ENCODE results near the gene IFTAP. TPM values are rescaled to one million over a fixed set of nuclear protein-coding genes. Genes with fewer than 3 reads are reported as not detected.

IFTAP gene
- total RNA-seq, 1 donor from 2014 or later = 12.3 TPM

DNA sequence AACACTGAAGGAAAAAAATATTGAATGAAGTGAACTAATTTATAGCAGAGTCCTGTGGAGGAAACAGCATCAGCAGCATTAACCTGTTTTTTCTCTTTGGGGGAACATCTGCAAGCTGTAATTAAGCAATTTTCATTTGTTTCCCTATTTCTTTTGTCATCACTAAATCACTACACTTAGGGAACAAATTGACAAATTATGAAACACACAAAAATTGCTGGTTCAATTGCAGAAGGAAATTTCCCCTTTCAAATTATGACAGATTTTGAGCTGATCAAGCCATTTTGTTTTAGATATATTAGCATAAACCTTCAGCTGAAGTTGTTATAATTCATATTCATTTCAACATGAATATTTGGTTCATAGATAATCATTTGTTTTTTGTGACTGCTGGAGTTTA is 25.9 kb downstream of the IFTAP start:
- no peak for ATAC-seq
- no peak overlapping the region for H3K27ac ChIP-seq
- peaks cover 6% of the 10 kb centered on the region for H3K4me1 ChIP-seq
- no peak for DNase-seq
- H3K9me3 ChIP-seq = no peaks in the 10 kb centered on the region
- H3K36me3 ChIP-seq = no peaks in the 10 kb centered on the region
- H3K4me3 ChIP-seq = no peak overlapping the region
- TF ChIP-seq, protein P1, sequence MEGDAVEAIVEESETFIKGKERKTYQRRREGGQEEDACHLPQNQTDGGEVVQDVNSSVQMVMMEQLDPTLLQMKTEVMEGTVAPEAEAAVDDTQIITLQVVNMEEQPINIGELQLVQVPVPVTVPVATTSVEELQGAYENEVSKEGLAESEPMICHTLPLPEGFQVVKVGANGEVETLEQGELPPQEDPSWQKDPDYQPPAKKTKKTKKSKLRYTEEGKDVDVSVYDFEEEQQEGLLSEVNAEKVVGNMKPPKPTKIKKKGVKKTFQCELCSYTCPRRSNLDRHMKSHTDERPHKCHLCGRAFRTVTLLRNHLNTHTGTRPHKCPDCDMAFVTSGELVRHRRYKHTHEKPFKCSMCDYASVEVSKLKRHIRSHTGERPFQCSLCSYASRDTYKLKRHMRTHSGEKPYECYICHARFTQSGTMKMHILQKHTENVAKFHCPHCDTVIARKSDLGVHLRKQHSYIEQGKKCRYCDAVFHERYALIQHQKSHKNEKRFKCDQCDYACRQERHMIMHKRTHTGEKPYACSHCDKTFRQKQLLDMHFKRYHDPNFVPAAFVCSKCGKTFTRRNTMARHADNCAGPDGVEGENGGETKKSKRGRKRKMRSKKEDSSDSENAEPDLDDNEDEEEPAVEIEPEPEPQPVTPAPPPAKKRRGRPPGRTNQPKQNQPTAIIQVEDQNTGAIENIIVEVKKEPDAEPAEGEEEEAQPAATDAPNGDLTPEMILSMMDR (IDR thresholded peaks at IDR 0.05) = no peak
- intact Hi-C loops (cut with DNase I) = no loop called here
- no peaks in the 10 kb centered on the region for H3K27me3 ChIP-seq

DNA sequence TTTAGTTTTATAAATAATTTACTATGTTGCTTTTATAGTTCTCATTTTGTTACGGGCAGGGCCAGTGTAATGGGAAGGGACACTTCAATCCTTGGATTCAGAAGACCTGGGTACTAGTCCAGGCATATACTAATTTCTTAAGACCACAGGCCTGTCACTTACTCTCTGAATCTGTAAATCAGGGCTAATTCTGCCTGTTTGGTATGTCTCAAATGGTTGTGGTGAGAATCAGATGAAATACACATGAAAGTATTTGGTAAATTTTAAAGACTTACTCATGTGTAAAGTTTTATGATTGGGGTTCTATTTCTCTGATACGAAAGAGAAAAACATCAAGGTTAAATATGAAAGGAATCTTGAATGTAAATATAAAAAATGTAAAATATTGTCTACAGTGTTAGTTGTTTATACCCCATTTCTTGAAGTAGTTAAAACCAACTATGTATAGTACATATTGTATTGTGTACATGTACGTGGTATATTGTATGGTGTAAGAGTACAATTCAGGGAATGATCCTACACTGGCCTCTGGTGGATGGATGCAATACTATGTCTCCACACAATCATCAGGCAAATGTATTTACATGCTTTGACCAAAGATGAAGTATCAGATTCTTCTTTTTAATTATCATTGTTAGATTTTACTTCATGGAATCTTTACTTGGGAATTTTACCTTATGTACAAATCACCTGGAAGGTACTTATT is 28.3 kb downstream of the IFTAP start:
- intact Hi-C loops (cut with DNase I) = no loop called here
- peak; percentile 43 for ATAC-seq

DNA sequence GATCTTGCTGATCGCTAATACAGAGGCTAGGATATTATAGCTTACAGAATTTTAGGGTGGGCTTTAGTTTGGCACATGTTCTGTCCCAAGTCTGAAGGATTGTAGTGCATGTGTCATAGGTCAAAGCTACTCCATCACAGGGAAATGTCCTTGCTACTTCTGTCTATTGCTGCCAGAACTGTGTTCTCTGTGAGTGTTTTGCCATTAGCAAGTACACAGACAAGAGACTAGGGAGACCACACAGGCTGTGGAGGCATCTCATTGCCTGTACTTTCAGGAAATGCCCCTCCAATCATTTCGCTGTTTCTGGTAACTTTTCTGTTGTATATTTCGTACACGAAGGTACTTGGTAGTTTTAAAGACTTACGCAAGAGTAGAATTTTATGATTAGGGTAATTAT is 29.2 kb downstream of the IFTAP start:
- ATAC-seq (no peak), DNase-seq (no peak)
- H3K27me3 ChIP-seq = no peaks in the 10 kb centered on the region
- no peak overlapping the region for H3K27ac ChIP-seq
- TF ChIP-seq, protein P1 (IDR thresholded peaks at IDR 0.05) = no peak
- no peaks in the 10 kb centered on the region for H3K9me3 ChIP-seq
- no peaks in the 10 kb centered on the region for H3K36me3 ChIP-seq
- no peak overlapping the region for H3K4me3 ChIP-seq
- peaks cover 6% of the 10 kb centered on the region for H3K4me1 ChIP-seq
- intact Hi-C loops (cut with DNase I) = no loop called here

More for the DNA sequence above, 28.3 kb downstream of the IFTAP start:
- peaks cover 6% of the 10 kb centered on the region for H3K4me1 ChIP-seq
- no peak for DNase-seq
- H3K4me3 ChIP-seq = no peak overlapping the region
- no peak overlapping the region for H3K27ac ChIP-seq
- H3K27me3 ChIP-seq = no peaks in the 10 kb centered on the region
- TF ChIP-seq, protein P1 (IDR thresholded peaks at IDR 0.05) = peak; percentile 40
- no peaks in the 10 kb centered on the region for H3K36me3 ChIP-seq
- no peaks in the 10 kb centered on the region for H3K9me3 ChIP-seq

DNA sequence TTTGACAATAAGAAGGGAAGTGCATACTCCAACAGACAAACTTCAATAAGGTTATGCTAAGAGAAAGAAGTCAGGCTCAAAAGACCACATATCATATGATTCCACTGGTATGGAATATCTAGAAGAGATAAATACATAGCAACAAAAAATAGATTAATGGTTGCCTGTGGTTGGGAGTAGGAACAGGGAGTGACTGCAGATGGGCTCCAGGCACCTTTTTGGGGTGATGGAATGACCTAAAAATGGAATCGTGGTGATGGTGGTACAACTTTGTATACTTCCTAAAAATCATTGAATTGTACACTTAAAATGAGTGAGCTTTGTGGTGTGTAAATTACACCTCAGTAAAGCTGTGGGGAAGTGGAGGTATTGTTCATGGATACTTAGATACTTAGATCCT is 32.7 kb downstream of the IFTAP start:
- Histone ChIP-seq H3K27ac (no peak overlapping the region), H3K4me3 (no peak overlapping the region), H3K4me1 (no peaks in the 10 kb centered on the region), H3K9me3 (no peaks in the 10 kb centered on the region), H3K36me3 (no peaks in the 10 kb centered on the region), H3K27me3 (no peaks in the 10 kb centered on the region)
- ATAC-seq = no peak
- DNase-seq = no peak
- TF ChIP-seq, protein P1 (IDR thresholded peaks at IDR 0.05) = no peak
- intact Hi-C loops (cut with DNase I) = no loop called here

DNA sequence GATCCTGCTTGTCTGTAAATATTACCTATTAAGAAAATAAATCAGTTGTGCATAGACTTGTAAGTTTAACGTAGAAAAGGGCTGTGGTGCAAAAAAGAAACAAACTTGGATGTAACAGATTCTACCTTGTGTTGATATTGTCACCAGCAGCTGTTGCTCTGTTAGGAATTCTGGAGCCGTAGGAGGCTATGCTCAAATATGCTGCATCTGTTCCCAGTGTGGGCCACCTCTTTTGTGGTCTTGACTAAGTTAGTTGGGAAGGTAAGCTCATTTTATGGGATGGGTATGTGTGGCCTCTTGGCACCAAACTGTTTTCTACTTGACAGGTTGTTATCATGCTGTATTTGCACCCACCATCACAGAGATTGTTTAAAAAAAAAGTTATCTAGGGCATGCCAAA is 33.2 kb downstream of the IFTAP start:
- TF ChIP-seq, protein P1 (IDR thresholded peaks at IDR 0.05) = no peak
- ATAC-seq (no peak), DNase-seq (no peak)
- Histone ChIP-seq H3K36me3 (no peaks in the 10 kb centered on the region), H3K9me3 (no peaks in the 10 kb centered on the region), H3K27me3 (no peaks in the 10 kb centered on the region), H3K4me1 (no peaks in the 10 kb centered on the region), H3K4me3 (no peak overlapping the region), H3K27ac (no peak overlapping the region)
- intact Hi-C loops (cut with DNase I) = no loop called here

DNA sequence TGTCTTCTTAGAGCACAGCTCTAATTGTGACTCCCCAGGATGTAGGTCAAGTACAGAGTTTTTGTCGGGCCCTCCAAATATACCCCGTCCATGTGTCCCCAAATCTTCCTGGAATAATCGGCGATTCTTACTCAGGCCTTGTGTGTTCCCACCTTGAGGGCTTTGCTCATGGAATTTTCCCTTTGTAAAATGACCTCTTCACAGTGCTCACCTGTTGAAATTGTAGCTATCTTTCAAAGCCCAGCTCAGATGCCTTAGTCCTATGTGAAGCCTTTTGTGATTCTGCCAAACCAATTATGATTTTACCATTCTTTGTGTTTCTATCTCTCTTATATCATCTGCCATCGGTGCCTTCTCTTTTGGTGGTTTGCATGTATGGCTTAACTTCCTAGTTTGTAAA is 33.8 kb downstream of the IFTAP start:
- Histone ChIP-seq H3K4me3 (no peak overlapping the region), H3K36me3 (no peaks in the 10 kb centered on the region), H3K4me1 (no peaks in the 10 kb centered on the region), H3K9me3 (no peaks in the 10 kb centered on the region), H3K27ac (no peak overlapping the region), H3K27me3 (no peaks in the 10 kb centered on the region)
- DNase-seq = no peak
- ATAC-seq = no peak
- TF ChIP-seq, protein P1 (IDR thresholded peaks at IDR 0.05) = no peak
- intact Hi-C loops (cut with DNase I) = no loop called here
